Transverse colon (tissue), 4 donors: ENCODE data around the gene PCDHGB5.

Experiments
- CTCF ChIP-seq, 5 experiments: fragments of 200-600 bp in 3 of 5; fragments of 450-650 bp in 2 of 5; sonication (generic) in 3 of 5; IDR thresholded peaks; 1 replicate in 2 of 5; 2 replicates in 3 of 5; pipeline ENCODE4 v1.5.1; 2016 to 2017; ENCODE audit warnings: antibody characterized with exemption in 5 of 5, inconsistent platforms in 3 of 5, mild to moderate bottlenecking in 2 of 5, moderate library complexity in 1 of 5
- POLR2A ChIP-seq: fragments of 450-650 bp; IDR thresholded peaks from one replicate; pipeline ENCODE4 v1.6.1; 2016; ENCODE audit warnings: antibody characterized with exemption, mild to moderate bottlenecking, moderate library complexity
- POLR2AphosphoS5 ChIP-seq, 3 donors: sonication (generic); formaldehyde crosslinking; IDR thresholded peaks; one replicate each; pipeline ENCODE4 v1.6.1; 2016; ENCODE audit warnings: antibody characterized with exemption in 3 of 3

- TF ChIP-seq POLR2AphosphoS5 (IDR thresholded peaks at IDR 0.05) (no peak), CTCF (IDR thresholded peaks at IDR 0.05) (no peak), POLR2A (no peak)
These were observed 40.8 kb upstream of the PCDHGB5 start for GRCh38 chr5:141356950-141357349.
